OCI-LY1 (cell line): Measurements from ENCODE around the gene TNNT1.

Experiments
- CTCF ChIP-seq: fragments of 200-600 bp; sonication (generic), shearing (Covaris generic); IDR thresholded peaks from 2 replicates; pipeline ENCODE4 v1.5.1; 2017; ENCODE audit warnings: mild to moderate bottlenecking, antibody characterized with exemption, low read length, moderate library complexity, mixed read lengths
- EZH2 ChIP-seq: fragments of 200-600 bp; sonication (generic), shearing (Covaris generic); IDR thresholded peaks from 2 replicates; pipeline ENCODE4 v1.8.0; 2017; ENCODE audit warnings: borderline replicate concordance, mixed run types, mild to moderate bottlenecking, antibody characterized with exemption, low read length, moderate library complexity, mixed read lengths

- no peak for TF ChIP-seq CTCF
- TF ChIP-seq EZH2: no peak
Measured at GRCh38 chr19:55153652-55154264, 4.8 kb upstream of the TNNT1 start.
